ENCODE measurements around the gene LDHAL6B.

Gene LDHAL6B

GRCh38 chr15:59229015-59229414, 22.4 kb downstream of the LDHAL6B start:
- no peak overlapping the region for H3K27ac ChIP-seq
- no peaks in the 10 kb centered on the region for H3K27me3 ChIP-seq
- H3K36me3 ChIP-seq, result peaks cover 0 to 42% (median 0%) of the 10 kb centered on the region in 11 experiments; a peak in 4 of 22 replicates
- H3K4me3 ChIP-seq, result no peak overlapping the region
- peaks cover 0 to 56% (median 0%) of the 10 kb centered on the region in 10 experiments; a peak in 8 of 20 replicates for H3K4me1 ChIP-seq
- no peak for TF ChIP-seq Cebpa-rat (IDR thresholded peaks at IDR 0.05)
- no peak overlapping the region for H3K4me2 ChIP-seq
- H4K20me1 ChIP-seq, result no peaks in the 10 kb centered on the region
- no peaks in the 10 kb centered on the region for H3K9me3 ChIP-seq (replicated peaks in 1 of 11)
- no peak overlapping the region for H3K9ac ChIP-seq

- TF ChIP-seq Cebpa-rat (IDR thresholded peaks at IDR 0.05), result peak in 1 of 11 experiments; percentile 60; a peak in 2 of 22 replicates
- Histone ChIP-seq H3K27me3 (no peaks in the 10 kb centered on the region), H3K36me3 (peaks cover 0 to 38% (median 0%) of the 10 kb centered on the region in 11 experiments; a peak in 4 of 22 replicates), H3K9ac (no peak overlapping the region), H3K9me3 (replicated peaks in 1 of 11) (no peaks in the 10 kb centered on the region), H3K27ac (no peak overlapping the region), H3K4me1 (peaks cover 0 to 56% (median 0%) of the 10 kb centered on the region in 10 experiments; a peak in 8 of 20 replicates), H4K20me1 (no peaks in the 10 kb centered on the region), H3K4me2 (no peak overlapping the region), H3K4me3 (no peak overlapping the region)
Measured at GRCh38 chr15:59229453-59229852, 22.8 kb downstream of the LDHAL6B start.

GRCh38 chr15:59230531-59231055, 23.9 kb downstream of the LDHAL6B start:
- H3K9me3 ChIP-seq (replicated peaks in 1 of 11), result no peaks in the 10 kb centered on the region
- no peaks in the 10 kb centered on the region for H4K20me1 ChIP-seq
- peaks cover 0 to 34% (median 0%) of the 10 kb centered on the region in 11 experiments; a peak in 4 of 22 replicates for H3K36me3 ChIP-seq
- H3K27me3 ChIP-seq, result no peaks in the 10 kb centered on the region
- no peak overlapping the region for H3K4me2 ChIP-seq
- H3K4me3 ChIP-seq, result no peak overlapping the region
- peaks cover 0 to 55% (median 0%) of the 10 kb centered on the region in 10 experiments; a peak in 8 of 20 replicates for H3K4me1 ChIP-seq
- H3K27ac ChIP-seq, result no peak overlapping the region
- H3K9ac ChIP-seq, result no peak overlapping the region
- no peak for TF ChIP-seq Cebpa-rat (IDR thresholded peaks at IDR 0.05)

- no peak for TF ChIP-seq Cebpa-rat (IDR thresholded peaks at IDR 0.05)
- H3K27me3 ChIP-seq, result no peaks in the 10 kb centered on the region
- H3K4me3 ChIP-seq, result no peak overlapping the region
- H4K20me1 ChIP-seq, result no peaks in the 10 kb centered on the region
- H3K9me3 ChIP-seq (replicated peaks in 1 of 11), result peaks cover 0 to 7% (median 0%) of the 10 kb centered on the region in 11 experiments; a peak in 1 of 22 replicates
- H3K27ac ChIP-seq, result peak overlapping the region in 5 of 11 experiments; percentile 35 to 67 (median 56); a peak in 9 of 22 replicates
- peaks cover 0 to 23% (median 0%) of the 10 kb centered on the region in 11 experiments; a peak in 3 of 22 replicates for H3K36me3 ChIP-seq
- H3K4me2 ChIP-seq, result peak overlapping the region in 4 of 11 experiments; percentile 16 to 82 (median 54); a peak in 7 of 22 replicates
- peaks cover 10 to 67% (median 13%) of the 10 kb centered on the region in 10 experiments; a peak in 19 of 20 replicates for H3K4me1 ChIP-seq
- peak overlapping the region in 3 of 11 experiments; percentile 27 to 59 (median 34); a peak in 3 of 22 replicates for H3K9ac ChIP-seq
Measured at GRCh38 chr15:59232476-59232875, 25.8 kb downstream of the LDHAL6B start.

- Histone ChIP-seq H3K27me3 (no peaks in the 10 kb centered on the region), H3K4me1 (peaks cover 13 to 97% (median 21%) of the 10 kb centered on the region in 10 experiments; a peak in 19 of 20 replicates), H4K20me1 (no peaks in the 10 kb centered on the region), H3K36me3 (peaks cover 0 to 6% (median 0%) of the 10 kb centered on the region in 11 experiments; a peak in 2 of 22 replicates), H3K27ac (peak overlapping the region; percentile 41 to 88 (median 66); a peak in 21 of 22 replicates), H3K9me3 (replicated peaks in 1 of 11) (peaks cover 0 to 7% (median 0%) of the 10 kb centered on the region in 11 experiments; a peak in 1 of 22 replicates), H3K9ac (peak overlapping the region in 6 of 11 experiments; percentile 4 to 67 (median 56); a peak in 9 of 22 replicates), H3K4me2 (peak overlapping the region; percentile 20 to 80 (median 58); a peak in 20 of 22 replicates), H3K4me3 (no peak overlapping the region; a peak in 1 of 20 replicates)
- no peak for TF ChIP-seq Cebpa-rat (IDR thresholded peaks at IDR 0.05)
Measured at GRCh38 chr15:59236394-59236793, 29.8 kb downstream of the LDHAL6B start.

- no peaks in the 10 kb centered on the region for H3K27me3 ChIP-seq
- TF ChIP-seq Cebpa-rat (IDR thresholded peaks at IDR 0.05), result no peak
- peak overlapping the region; percentile 49 to 88 (median 66); a peak in 21 of 22 replicates for H3K27ac ChIP-seq
- peaks cover 13 to 89% (median 21%) of the 10 kb centered on the region in 10 experiments; a peak in 19 of 20 replicates for H3K4me1 ChIP-seq
- peaks cover 0 to 3% (median 0%) of the 10 kb centered on the region in 11 experiments; a peak in 2 of 22 replicates for H3K36me3 ChIP-seq
- no peaks in the 10 kb centered on the region for H4K20me1 ChIP-seq
- peak overlapping the region; percentile 20 to 80 (median 58); a peak in 20 of 22 replicates for H3K4me2 ChIP-seq
- no peak overlapping the region for H3K4me3 ChIP-seq
- peaks cover 0 to 7% (median 0%) of the 10 kb centered on the region in 11 experiments; a peak in 1 of 22 replicates for H3K9me3 ChIP-seq (replicated peaks in 1 of 11)
- H3K9ac ChIP-seq, result peak overlapping the region in 5 of 11 experiments; percentile 26 to 67 (median 56); a peak in 8 of 22 replicates
Measured at GRCh38 chr15:59237119-59237855, 30.6 kb downstream of the LDHAL6B start.

- peaks cover 0 to 7% (median 0%) of the 10 kb centered on the region in 11 experiments; a peak in 1 of 22 replicates for H3K9me3 ChIP-seq (replicated peaks in 1 of 11)
- no peaks in the 10 kb centered on the region for H3K27me3 ChIP-seq
- peak overlapping the region in 10 of 11 experiments; percentile 5 to 80 (median 60); a peak in 18 of 22 replicates for H3K4me2 ChIP-seq
- peaks cover 13 to 83% (median 21%) of the 10 kb centered on the region in 10 experiments; a peak in 19 of 20 replicates for H3K4me1 ChIP-seq
- no peak overlapping the region for H3K4me3 ChIP-seq
- TF ChIP-seq Cebpa-rat (IDR thresholded peaks at IDR 0.05), result no peak
- H3K9ac ChIP-seq, result peak overlapping the region in 4 of 11 experiments; percentile 26 to 67 (median 59); a peak in 6 of 22 replicates
- no peaks in the 10 kb centered on the region for H4K20me1 ChIP-seq
- peaks cover 0 to 9% (median 0%) of the 10 kb centered on the region in 11 experiments; a peak in 2 of 22 replicates for H3K36me3 ChIP-seq
- H3K27ac ChIP-seq, result peak overlapping the region; percentile 49 to 88 (median 66); a peak in 20 of 22 replicates
Measured at GRCh38 chr15:59237924-59238331, 31.3 kb downstream of the LDHAL6B start.

GRCh38 chr15:59240036-59240435, 33.4 kb downstream of the LDHAL6B start:
- no peak for TF ChIP-seq Cebpa-rat (IDR thresholded peaks at IDR 0.05)
- Histone ChIP-seq H4K20me1 (no peaks in the 10 kb centered on the region), H3K27ac (no peak overlapping the region), H3K4me3 (no peak overlapping the region), H3K4me2 (peak overlapping the region in 3 of 11 experiments; percentile 43 to 61 (median 59); a peak in 4 of 22 replicates), H3K9ac (no peak overlapping the region), H3K27me3 (no peaks in the 10 kb centered on the region), H3K36me3 (peaks cover 0 to 17% (median 0%) of the 10 kb centered on the region in 11 experiments; a peak in 3 of 22 replicates), H3K4me1 (peaks cover 16 to 64% (median 23%) of the 10 kb centered on the region in 10 experiments), H3K9me3 (replicated peaks in 1 of 11) (peaks cover 0 to 7% (median 0%) of the 10 kb centered on the region in 11 experiments; a peak in 1 of 22 replicates)

All from BLaER1 treated with 17β-estradiol and CSF1 and Interleukin-3, amounts not matched to agents 10 nM and 100 nM (cell line).